Sigmoid colon (tissue), 3 donors: ENCODE measurements around the gene IPPK.

Source experiments
- CTCF ChIP-seq, 4 experiments: fragments of 450-650 bp in 3 of 4; fragments of 200-600 bp in 1 of 4; IDR thresholded peaks; one replicate each; pipeline ENCODE4 v1.5.1; 2016 to 2019; ENCODE audit warnings: antibody characterized with exemption in 4 of 4, mild to moderate bottlenecking in 3 of 4, moderate library complexity in 2 of 4
- POLR2A ChIP-seq, 2 donors: fragments of 450-650 bp; IDR thresholded peaks; one replicate each; pipeline ENCODE4 v1.6.1; 2016; ENCODE audit warnings: antibody characterized with exemption in 2 of 2, mild to moderate bottlenecking in 2 of 2, moderate library complexity in 2 of 2

GRCh38 chr9:92655896-92656536, 13.9 kb downstream of the IPPK start:
- TF ChIP-seq CTCF (IDR thresholded peaks at IDR 0.05) = no peak
- TF ChIP-seq POLR2A (IDR thresholded peaks at IDR 0.05) = no peak
